NB4 (cell line): ENCODE measurements around the gene MUSTN1.

ENCODE experiments used
- CTCF ChIP-seq: IDR thresholded peaks from one replicate; pipeline ENCODE4 v1.5.1; 2012; ENCODE audit warnings: low read depth, low read length
- MYC ChIP-seq: IDR thresholded peaks from 2 replicates; pipeline ENCODE4 v1.6.1; 2011; ENCODE audit warnings: low read depth, low read length
- POLR2A ChIP-seq: IDR thresholded peaks from 2 replicates; pipeline ENCODE4 v1.6.1; 2011; ENCODE audit warnings: mild to moderate bottlenecking; ENCODE audit not compliant: insufficient read length; ENCODE audit errors: extremely low read depth

- TF ChIP-seq POLR2A (no peak), CTCF (no peak), MYC (no peak)
Measured at GRCh38 chr3:52856666-52857065, 21.8 kb upstream of the MUSTN1 start.
